ENCODE results near the gene MYO18B.

- TF ChIP-seq POLR2A (IDR thresholded peaks at IDR 0.05; ENCODE audit: low read depth, low read length) (no peak), CTCF (IDR thresholded peaks at IDR 0.05; ENCODE audit: extremely low read depth in 1 of 2, insufficient read depth in 1 of 2, low read depth in 1 of 2, low read length in 2 of 2) (no peak), MYC (IDR thresholded peaks at IDR 0.05; ENCODE audit: low read depth, low read length) (no peak), EZH2 (IDR thresholded peaks at IDR 0.05; ENCODE audit: borderline replicate concordance, low read depth, low read length, severe bottlenecking) (no peak), MAX (IDR thresholded peaks at IDR 0.05; ENCODE audit: insufficient read depth, insufficient read length) (no peak), POLR2AphosphoS5 (IDR thresholded peaks at IDR 0.05; ENCODE audit: insufficient read depth, low read depth, low read length) (no peak)
These were observed 330.6 kb downstream of the MYO18B start for GRCh38 chr22:26072621-26073020.

All from endothelial cell of umbilical vein (primary cell).